Stimulated activated naive CD4-positive, alpha-beta T cell (primary cell): Measurements from ENCODE around the gene ZNF679.
"Not testable (repeated sequence)": the region's sequence is repeated elsewhere in the genome, so short reads cannot be mapped to it uniquely, and the experiment has no call there.

Source experiments
- DNase-seq, 6 experiments: peaks; one replicate each; lab custom pipeline; 2025; lab: John Stamatoyannopoulos, UW

ZNF679 gene

GRCh38 chr7:64310426-64310825 is 82.2 kb downstream of the ZNF679 start:
- DNase-seq, result no peak

GRCh38 chr7:64312826-64313225 is 84.6 kb downstream of the ZNF679 start:
- no peak for DNase-seq

- peak; percentile 77 to 89 (median 85) for DNase-seq
These were observed 85.6 kb downstream of the ZNF679 start, which contains the start of gene ZNF736 for GRCh38 chr7:64313740-64314491. ZNF736 (plus strand) TSS chr7:64313961; CDS start chr7:64314151, 190 bp downstream.

- no peak for DNase-seq
These were observed 86.3 kb downstream of the ZNF679 start for GRCh38 chr7:64314566-64314965.

GRCh38 chr7:64316031-64316742 is 87.9 kb downstream of the ZNF679 start:
- DNase-seq, result not testable (repeated sequence)
